GM18868 (cell line): ENCODE measurements around the gene PHF20.
"Not testable (repeated sequence)": the region's sequence is repeated elsewhere in the genome, so short reads cannot be mapped to it uniquely, and the experiment has no call there.

Experiments
- ATAC-seq: cut with Tn5 transposase; IDR thresholded peaks from one replicate; pipeline ENCODE4 v1.9.1; 2021; ENCODE audit warnings: mild to moderate bottlenecking, moderate library complexity; ENCODE audit not compliant: unreplicated experiment

Gene PHF20

GRCh38 chr20:35773154-35773751 lies 1.4 kb downstream of the PHF20 start:
- ATAC-seq: no peak

- ATAC-seq: no peak
These were observed 2.6 kb downstream of the PHF20 start for GRCh38 chr20:35774391-35774790.

- ATAC-seq: no peak
These were observed 4.8 kb downstream of the PHF20 start for GRCh38 chr20:35776513-35777101.

- not testable (repeated sequence) for ATAC-seq
These were observed 12.0 kb downstream of the PHF20 start for GRCh38 chr20:35783811-35784210.

- ATAC-seq: not testable (repeated sequence)
These were observed 13.7 kb downstream of the PHF20 start for GRCh38 chr20:35785541-35785940.

GRCh38 chr20:35788796-35789195 lies 17.0 kb downstream of the PHF20 start:
- no peak for ATAC-seq

- no peak for ATAC-seq
These were observed 19.3 kb downstream of the PHF20 start for GRCh38 chr20:35791097-35791496.

- ATAC-seq: no peak
These were observed 20.0 kb downstream of the PHF20 start for GRCh38 chr20:35791821-35792220.

- no peak for ATAC-seq
These were observed 20.9 kb downstream of the PHF20 start for GRCh38 chr20:35792740-35793139.

GRCh38 chr20:35796571-35796970 lies 24.8 kb downstream of the PHF20 start:
- no peak for ATAC-seq

GRCh38 chr20:35801865-35802264 lies 30.1 kb downstream of the PHF20 start:
- ATAC-seq: no peak

- no peak for ATAC-seq
These were observed 34.3 kb downstream of the PHF20 start for GRCh38 chr20:35806075-35806474.

- no peak for ATAC-seq
These were observed 36.1 kb downstream of the PHF20 start for GRCh38 chr20:35807877-35808276.

- ATAC-seq: no peak
These were observed 48.9 kb downstream of the PHF20 start for GRCh38 chr20:35820715-35821114.

- ATAC-seq: no peak
These were observed 50.0 kb downstream of the PHF20 start for GRCh38 chr20:35821807-35822242.

GRCh38 chr20:35823147-35823546 lies 51.3 kb downstream of the PHF20 start:
- ATAC-seq: no peak

GRCh38 chr20:35823937-35824336 lies 52.1 kb downstream of the PHF20 start:
- ATAC-seq: no peak

- ATAC-seq: no peak
These were observed 54.7 kb downstream of the PHF20 start for GRCh38 chr20:35826397-35826998.

GRCh38 chr20:35828434-35828833 lies 56.6 kb downstream of the PHF20 start:
- no peak for ATAC-seq

GRCh38 chr20:35828916-35829315 lies 57.1 kb downstream of the PHF20 start:
- ATAC-seq: no peak

GRCh38 chr20:35830264-35830663 lies 58.4 kb downstream of the PHF20 start:
- ATAC-seq: no peak

GRCh38 chr20:35831029-35831428 lies 59.2 kb downstream of the PHF20 start:
- no peak for ATAC-seq
